A549 (cell line): ENCODE measurements around the gene COL28A1. TPM values are rescaled to one million over a fixed set of nuclear protein-coding genes. Genes with fewer than 3 reads are reported as not detected.

Source experiments
- ATAC-seq, 2 experiments: fragments of 200-7000 bp in 1 of 2; fragments of >200 bp in 1 of 2; cut with Nextera tagmentation in 1 of 2; cut with Tn5 transposase in 1 of 2; 3 replicates each; pipeline versions ENCODE4 v1.8.0 to v1.9.1; 2018 to 2020; ENCODE audit warnings: mild to moderate bottlenecking in 1 of 2, moderate library complexity in 1 of 2
- CTCF ChIA-PET: fragments of 300-600 bp; sonication (Branson Sonifier 250); formaldehyde crosslinking; extraction: SDS; loops from one replicate; lab custom pipeline; 2021; ENCODE audit warnings: antibody characterized with exemption, inconsistent platforms; lab: Yijun Ruan, JAX
- POLR2A ChIA-PET: fragments of 350-600 bp; formaldehyde crosslinking; extraction: SDS; loops from one replicate; lab custom pipeline; 2021; ENCODE audit warnings: antibody characterized with exemption, inconsistent platforms; lab: Yijun Ruan, JAX
- DNase-seq, 2 experiments: peaks; one replicate each; pipeline versions ENCODE4 v3.0.0 to v3.0.0-alpha.2; 2011 to 2016; ENCODE audit warnings: low read depth in 1 of 2, low spot score in 1 of 2
- FAIRE-seq: peaks from 2 replicates; lab custom pipeline; 2011; peaks lifted over from hg19 to GRCh38; lab: Jason Lieb, UNC
- H3K27ac ChIP-seq, 2 experiments: fragments of >200 bp; sonication (Bioruptor Twin); formaldehyde crosslinking; 3 replicates each; pipeline ENCODE4 v1.5.1; 2016 to 2017
- H3K4me1 ChIP-seq: fragments of >200 bp; sonication (Bioruptor Twin); formaldehyde crosslinking; 3 replicates; pipeline ENCODE4 v1.6.1; 2016
- H3K4me2 ChIP-seq: fragments of >200 bp; sonication (Bioruptor Twin); formaldehyde crosslinking; 3 replicates; pipeline ENCODE4 v1.6.1; 2016
- H3K4me3 ChIP-seq: fragments of >200 bp; sonication (Bioruptor Twin); formaldehyde crosslinking; 3 replicates; pipeline ENCODE4 v1.5.1; 2016
- H3K9me3 ChIP-seq: fragments of >200 bp; sonication (Bioruptor Twin); formaldehyde crosslinking; 3 replicates; pipeline ENCODE4 v1.6.1; 2016
- BHLHE40 ChIP-seq: IDR thresholded peaks from 2 replicates; pipeline ENCODE4 v1.6.1; 2012; ENCODE audit warnings: low read depth, low read length, inconsistent platforms
- CBX2 ChIP-seq: fragments of 200-600 bp; sonication (generic); IDR thresholded peaks from 2 replicates; pipeline ENCODE4 v1.6.1; 2016; ENCODE audit warnings: low read depth, mild to moderate bottlenecking, borderline replicate concordance
- CHD2 ChIP-seq: fragments of 150-350 bp; IDR thresholded peaks from 2 replicates; pipeline ENCODE4 v1.6.1; 2014; ENCODE audit warnings: low read length; ENCODE audit not compliant: partially characterized antibody
- CTCF ChIP-seq: fragments of >200 bp; sonication (Bioruptor Twin); formaldehyde crosslinking; IDR thresholded peaks from 3 replicates; pipeline ENCODE4 v1.5.1; 2016
- EHF ChIP-seq: fragments of 250-450 bp; sonication (Bioruptor Pico); IDR thresholded peaks from 2 replicates; pipeline ENCODE4 v1.5.0; 2020; ENCODE audit warnings: mild to moderate bottlenecking
- FOSL2 ChIP-seq, 2 experiments: fragments of 450-650 bp in 1 of 2; fragments of >200 bp in 1 of 2; sonication (Bioruptor Twin) in 1 of 2; formaldehyde crosslinking; IDR thresholded peaks; 2 replicates each; pipeline versions ENCODE4 v1.5.0 to v1.6.1; 2016 to 2020; ENCODE audit warnings: mild to moderate bottlenecking in 1 of 2, moderate library complexity in 1 of 2
- HDAC2 ChIP-seq: fragments of 200-600 bp; sonication (generic); IDR thresholded peaks from 2 replicates; pipeline ENCODE4 v1.6.1; 2016
- HEYL ChIP-seq: fragments of 250-450 bp; sonication (Bioruptor Pico); IDR thresholded peaks from 2 replicates; pipeline ENCODE4 v1.8.0; 2021; ENCODE audit warnings: mild to moderate bottlenecking, moderate library complexity
- HOXA7 ChIP-seq: fragments of 250-450 bp; sonication (Bioruptor Pico); IDR thresholded peaks from 2 replicates; pipeline ENCODE4 v1.5.0; 2020; ENCODE audit warnings: mild to moderate bottlenecking, moderate library complexity
- HOXB5 ChIP-seq: fragments of 250-450 bp; sonication (Bioruptor Pico); IDR thresholded peaks from 2 replicates; pipeline ENCODE4 v1.5.0; 2020; ENCODE audit warnings: mild to moderate bottlenecking, moderate library complexity
- JUNB ChIP-seq: fragments of >200 bp; sonication (Bioruptor Twin); formaldehyde crosslinking; IDR thresholded peaks from 2 replicates; pipeline ENCODE4 v1.6.1; 2016
- KDM1A ChIP-seq: fragments of 200-600 bp; sonication (generic); IDR thresholded peaks from 2 replicates; pipeline ENCODE4 v1.6.1; 2016; ENCODE audit warnings: low read depth, mild to moderate bottlenecking
- KDM5A ChIP-seq: fragments of 200-600 bp; sonication (generic); IDR thresholded peaks from 2 replicates; pipeline ENCODE4 v1.6.1; 2016; ENCODE audit warnings: antibody characterized with exemption, mild to moderate bottlenecking
- MAX ChIP-seq: IDR thresholded peaks from 2 replicates; pipeline ENCODE4 v1.6.1; 2012
- NPAS2 ChIP-seq: fragments of 250-450 bp; sonication (Bioruptor Pico); IDR thresholded peaks from 2 replicates; pipeline ENCODE4 v1.8.0; 2022; ENCODE audit warnings: mild to moderate bottlenecking, moderate library complexity, borderline replicate concordance
- NR3C1 ChIP-seq: fragments of >200 bp; sonication (Bioruptor Twin); formaldehyde crosslinking; IDR thresholded peaks from 3 replicates; pipeline ENCODE4 v1.6.1; 2017
- PHF8 ChIP-seq: fragments of 200-600 bp; sonication (generic); IDR thresholded peaks from 2 replicates; pipeline ENCODE4 v1.6.1; 2016; ENCODE audit warnings: low read depth, mild to moderate bottlenecking, antibody characterized with exemption, moderate library complexity, borderline replicate concordance
- POLR2A ChIP-seq: IDR thresholded peaks from 2 replicates; pipeline ENCODE4 v1.6.1; 2012; ENCODE audit warnings: mild to moderate bottlenecking, low read length
- RARB ChIP-seq: fragments of 250-450 bp; sonication (Bioruptor Pico); IDR thresholded peaks from 2 replicates; pipeline ENCODE4 v1.8.0; 2021; ENCODE audit warnings: mild to moderate bottlenecking, moderate library complexity
- RCOR1 ChIP-seq: fragments of 150-350 bp; IDR thresholded peaks from 2 replicates; pipeline ENCODE4 v1.6.1; 2014; ENCODE audit warnings: antibody characterized with exemption, low read length, low read depth
- REST ChIP-seq: fragments of 200-600 bp; sonication (generic); IDR thresholded peaks from 2 replicates; pipeline ENCODE4 v1.6.1; 2016; ENCODE audit warnings: antibody characterized with exemption, mild to moderate bottlenecking, moderate library complexity
- RNF2 ChIP-seq: fragments of 200-600 bp; sonication (generic); IDR thresholded peaks from 2 replicates; pipeline ENCODE4 v1.6.1; 2016; ENCODE audit warnings: low read depth, mild to moderate bottlenecking, antibody characterized with exemption, moderate library complexity, borderline replicate concordance
- SREBF2 ChIP-seq: fragments of 450-650 bp; IDR thresholded peaks from 2 replicates; pipeline ENCODE4 v1.6.1; 2014; ENCODE audit warnings: mild to moderate bottlenecking, moderate library complexity
- USF2 ChIP-seq: fragments of 450-650 bp; IDR thresholded peaks from 2 replicates; pipeline ENCODE4 v1.6.1; 2014; ENCODE audit warnings: antibody characterized with exemption
- ZSCAN20 ChIP-seq: fragments of 250-450 bp; sonication (Bioruptor Pico); IDR thresholded peaks from 2 replicates; pipeline ENCODE4 v1.8.0; 2022; ENCODE audit warnings: mild to moderate bottlenecking, moderate library complexity
- WGBS: methylation state at CpG from one replicate; pipeline ENCODE4 v1.1.6; 2017; ENCODE audit errors: missing lambda C conversion rate; 5-methylcytosine and 5-hydroxymethylcytosine counted together
- polyA plus RNA-seq, 4 experiments: library from polyadenylated mRNA; depleted of rRNA in 3 of 4; stranded (reverse); fragments of >200 nt; fragmentation: RNase III in 1 of 4; extraction: RNeasy Plus Mini Kit Qiagen cat#74134 plus additional on column Dnase treatment in 1 of 4; gene quantifications; 2 replicates in 3 of 4; 3 replicates in 1 of 4; pipeline ENCODE4 v1.2.3, GENCODE V29; 2011 to 2017

Gene COL28A1
- polyA plus RNA-seq, 2 of the 4 experiments (the other 2 are of a cell fraction): 0.08 to 0.17 TPM

- ATAC-seq: no peak
- TF ChIP-seq ZSCAN20 (no peak), NPAS2 (no peak), POLR2A (no peak), KDM5A (no peak), MAX (no peak), CHD2 (no peak), HOXA7 (CRISPR knock-in tag) (no peak), HDAC2 (no peak)
- TF ChIP-seq, all 56 proteins: peak for 0
- Histone ChIP-seq H3K9me3 (no peaks in the 10 kb centered on the region), H3K4me2 (no peak overlapping the region), H3K4me3 (no peak overlapping the region), H3K4me1 (no peaks in the 10 kb centered on the region), H3K27ac (no peak overlapping the region)
- FAIRE-seq (no peak), DNase-seq (no peak)
- CTCF ChIA-PET: no interaction called here
- POLR2A ChIA-PET: no interaction called here
- 92% methylated on average over 1 of the region's 1 CpG for WGBS
Measured at GRCh38 chr7:7582596-7582995, 46.9 kb upstream of the COL28A1 start.

- FAIRE-seq (no peak), DNase-seq (no peak), ATAC-seq (no peak)
- CTCF ChIA-PET: interaction anchor here (1.2 kb wide), 1 partner anchor 13 kb away, joined by 3 read pairs; no protein-coding TSS in a partner anchor
- Histone ChIP-seq H3K4me3 (no peak overlapping the region), H3K27ac (no peak overlapping the region), H3K9me3 (no peaks in the 10 kb centered on the region), H3K4me1 (no peaks in the 10 kb centered on the region), H3K4me2 (no peak overlapping the region)
- POLR2A ChIA-PET: no interaction called here
- TF ChIP-seq MAX (no peak), PHF8 (no peak), JUNB (no peak), RCOR1 (no peak), SREBF2 (no peak), NPAS2 (no peak), HOXB5 (CRISPR knock-in tag) (no peak), USF2 (no peak), EHF (no peak), CBX2 (no peak), CTCF (no peak), REST (no peak), HEYL (CRISPR knock-in tag) (no peak), FOSL2 (IDR thresholded peaks at IDR 0.05) (no peak), FOSL2 (CRISPR knock-in tag; IDR thresholded peaks at IDR 0.05) (no peak), NR3C1 (no peak), RNF2 (no peak), KDM1A (no peak), RARB (no peak), HOXA7 (CRISPR knock-in tag) (no peak), BHLHE40 (no peak)
- 92% methylated on average over 10 of the region's 10 CpGs for WGBS
Measured at GRCh38 chr7:7581531-7582179, 46.0 kb upstream of the COL28A1 start.
